Neural progenitor cell (in vitro differentiated cells): ENCODE results near the gene SPEN.

Source experiments
- EZH2 ChIP-seq: fragments of 200-600 bp; sonication (generic); IDR thresholded peaks from 2 replicates; pipeline ENCODE4 v1.6.1; 2017; ENCODE audit warnings: antibody characterized with exemption, mild to moderate bottlenecking, moderate library complexity
- EZH2phosphoT487 ChIP-seq: fragments of 200-600 bp; sonication (generic); IDR thresholded peaks from 2 replicates; pipeline ENCODE4 v1.6.1; 2017; ENCODE audit warnings: antibody characterized with exemption
- TF ChIP-seq, protein P1 (sequence below): fragments of 200-600 bp; sonication (generic); IDR thresholded peaks from 2 replicates; pipeline ENCODE4 v1.5.1; 2017; ENCODE audit warnings: antibody characterized with exemption, mild to moderate bottlenecking

- TF ChIP-seq, protein P1, sequence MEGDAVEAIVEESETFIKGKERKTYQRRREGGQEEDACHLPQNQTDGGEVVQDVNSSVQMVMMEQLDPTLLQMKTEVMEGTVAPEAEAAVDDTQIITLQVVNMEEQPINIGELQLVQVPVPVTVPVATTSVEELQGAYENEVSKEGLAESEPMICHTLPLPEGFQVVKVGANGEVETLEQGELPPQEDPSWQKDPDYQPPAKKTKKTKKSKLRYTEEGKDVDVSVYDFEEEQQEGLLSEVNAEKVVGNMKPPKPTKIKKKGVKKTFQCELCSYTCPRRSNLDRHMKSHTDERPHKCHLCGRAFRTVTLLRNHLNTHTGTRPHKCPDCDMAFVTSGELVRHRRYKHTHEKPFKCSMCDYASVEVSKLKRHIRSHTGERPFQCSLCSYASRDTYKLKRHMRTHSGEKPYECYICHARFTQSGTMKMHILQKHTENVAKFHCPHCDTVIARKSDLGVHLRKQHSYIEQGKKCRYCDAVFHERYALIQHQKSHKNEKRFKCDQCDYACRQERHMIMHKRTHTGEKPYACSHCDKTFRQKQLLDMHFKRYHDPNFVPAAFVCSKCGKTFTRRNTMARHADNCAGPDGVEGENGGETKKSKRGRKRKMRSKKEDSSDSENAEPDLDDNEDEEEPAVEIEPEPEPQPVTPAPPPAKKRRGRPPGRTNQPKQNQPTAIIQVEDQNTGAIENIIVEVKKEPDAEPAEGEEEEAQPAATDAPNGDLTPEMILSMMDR: no peak
- TF ChIP-seq EZH2 (no peak), EZH2phosphoT487 (no peak)
Measured at GRCh38 chr1:15965228-15965767, 117.8 kb downstream of the SPEN start.
